GM23338 (cell line): ENCODE measurements around the gene IFT88. TPM values are rescaled to one million over a fixed set of nuclear protein-coding genes. Genes with fewer than 3 reads are reported as not detected.

Experiments used
- ATAC-seq: fragments of 200-7000 bp; cut with Tn5 transposase; 3 replicates; pipeline ENCODE4 v1.9.1; 2020
- DNase-seq: peaks from one replicate; pipeline ENCODE4 v3.0.0-alpha.2; 2015; ENCODE audit warnings: low spot score
- H2AFZ ChIP-seq: fragments of 200-600 bp; sonication (generic); 2 replicates; pipeline ENCODE4 v1.8.0; 2016; ENCODE audit warnings: antibody characterized with exemption, mild to moderate bottlenecking, moderate library complexity
- H3F3A ChIP-seq: fragments of 200-600 bp; sonication (generic); replicated peaks from 2 replicates; pipeline ENCODE4 v1.8.0; 2017; ENCODE audit warnings: antibody characterized with exemption, mixed run types, low read depth
- H3K27ac ChIP-seq: fragments of 200-600 bp; sonication (generic); 2 replicates; pipeline ENCODE4 v1.6.1; 2016; ENCODE audit warnings: low read depth
- H3K27me3 ChIP-seq: fragments of 200-600 bp; sonication (generic); 2 replicates; pipeline ENCODE4 v1.8.0; 2016; ENCODE audit warnings: mild to moderate bottlenecking, mixed run types, moderate library complexity; ENCODE audit not compliant: insufficient read depth
- H3K36me3 ChIP-seq: fragments of 200-600 bp; sonication (generic); 2 replicates; pipeline ENCODE4 v1.8.0; 2016; ENCODE audit warnings: mild to moderate bottlenecking; ENCODE audit not compliant: insufficient read depth
- H3K4me1 ChIP-seq: fragments of 200-600 bp; sonication (generic); 2 replicates; pipeline ENCODE4 v1.8.0; 2016; ENCODE audit warnings: mild to moderate bottlenecking, moderate library complexity; ENCODE audit not compliant: insufficient read depth
- H3K4me2 ChIP-seq: fragments of 200-600 bp; sonication (generic); 2 replicates; pipeline ENCODE4 v1.7.1; 2017; ENCODE audit warnings: mixed run types
- H3K4me3 ChIP-seq: fragments of 200-600 bp; sonication (generic); 2 replicates; pipeline ENCODE4 v1.6.1; 2016; ENCODE audit warnings: mixed run types
- H3K79me2 ChIP-seq: fragments of 200-600 bp; sonication (generic); replicated peaks from 2 replicates; pipeline ENCODE4 v1.8.0; 2017; ENCODE audit warnings: mild to moderate bottlenecking; ENCODE audit not compliant: insufficient read depth
- H3K9me2 ChIP-seq: fragments of 200-600 bp; sonication (generic); 2 replicates; pipeline ENCODE4 v1.8.0; 2017; ENCODE audit not compliant: insufficient read depth
- H4K20me1 ChIP-seq: fragments of 200-600 bp; sonication (generic); replicated peaks from 2 replicates; pipeline ENCODE4 v1.8.0; 2017; ENCODE audit warnings: mild to moderate bottlenecking; ENCODE audit not compliant: insufficient read depth
- H3K27ac Mint-ChIP-seq: 2 replicates; pipeline ENCODE4 v1.8.0; 2020; ENCODE audit warnings: inconsistent platforms, mild to moderate bottlenecking, moderate library complexity, mixed read lengths
- H3K27me3 Mint-ChIP-seq: 3 replicates; pipeline ENCODE4 v1.8.0; 2022; ENCODE audit warnings: low read depth, mild to moderate bottlenecking, moderate library complexity, mixed read lengths, inconsistent platforms; ENCODE audit not compliant: insufficient read depth, poor library complexity
- H3K36me3 Mint-ChIP-seq: 3 replicates; pipeline ENCODE4 v1.8.0; 2021; ENCODE audit warnings: low read depth, mild to moderate bottlenecking, inconsistent platforms, moderate library complexity, mixed read lengths
- H3K4me1 Mint-ChIP-seq: 3 replicates; pipeline ENCODE4 v1.8.0; 2020; ENCODE audit warnings: mild to moderate bottlenecking, inconsistent platforms, mixed read lengths
- H3K4me3 Mint-ChIP-seq: 3 replicates; pipeline ENCODE4 v1.8.0; 2021; ENCODE audit warnings: moderate library complexity, mild to moderate bottlenecking, inconsistent platforms, mixed read lengths
- H3K9me3 Mint-ChIP-seq: 3 replicates; pipeline ENCODE4 v1.8.0; 2020; ENCODE audit warnings: moderate library complexity, mild to moderate bottlenecking, inconsistent platforms, mixed read lengths
- ETS1 ChIP-seq: IDR thresholded peaks from 2 replicates; pipeline ENCODE4 v1.6.1; 2016; ENCODE audit warnings: antibody characterized with exemption
- EZH2 ChIP-seq: fragments of 200-600 bp; sonication (generic); IDR thresholded peaks from one replicate; pipeline ENCODE4 v1.8.0; 2017; ENCODE audit warnings: antibody characterized with exemption, mild to moderate bottlenecking, low read depth; ENCODE audit not compliant: unreplicated experiment
- NANOG ChIP-seq: IDR thresholded peaks from 2 replicates; pipeline ENCODE4 v1.6.1; 2016; ENCODE audit warnings: antibody characterized with exemption, borderline replicate concordance
- POLR2AphosphoS5 ChIP-seq: IDR thresholded peaks from 2 replicates; pipeline ENCODE4 v1.6.1; 2016; ENCODE audit warnings: antibody characterized with exemption, low read depth
- REST ChIP-seq: IDR thresholded peaks from one replicate; pipeline ENCODE4 v1.6.1; 2018; ENCODE audit warnings: antibody characterized with exemption; ENCODE audit not compliant: unreplicated experiment
- STAT1 ChIP-seq: IDR thresholded peaks from one replicate; pipeline ENCODE4 v1.6.1; 2016; ENCODE audit warnings: antibody characterized with exemption; ENCODE audit not compliant: unreplicated experiment
- ZNF462 ChIP-seq: fragments of 250-450 bp; sonication (Bioruptor Pico); IDR thresholded peaks from 2 replicates; pipeline ENCODE4 v1.5.0; 2020; ENCODE audit warnings: mild to moderate bottlenecking, moderate library complexity
- polyA plus RNA-seq: library from polyadenylated mRNA; unstranded; fragments of >200 nt; fragmentation: Nextera tagmentation; extraction: Ambion mirVana; gene quantifications from 2 replicates; pipeline ENCODE4 v1.2.1, GENCODE V29; 2016
- total RNA-seq: library from RNA; depleted of rRNA; stranded (reverse); fragments of >200 nt; shearing (Covaris generic); gene quantifications from 2 replicates; pipeline ENCODE4 v1.2.3, GENCODE V29; 2014

IFT88 gene
- total and polyA plus RNA-seq, 2 experiments from 2014 or later = 8.2 to 8.7 TPM

- no peaks in the 10 kb centered on the region for H4K20me1 ChIP-seq
- Mint-ChIP-seq H3K4me1 (no peaks in the 10 kb centered on the region), H3K4me3 (no peak overlapping the region), H3K9me3 (no peaks in the 10 kb centered on the region; the same call in 2 of the 3 replicates), H3K27ac (no peak overlapping the region), H3K27me3 (no peaks in the 10 kb centered on the region), H3K36me3 (no peaks in the 10 kb centered on the region)
- H3K27me3 ChIP-seq = no peaks in the 10 kb centered on the region
- no peak overlapping the region for H3K4me2 ChIP-seq
- no peaks in the 10 kb centered on the region for H3K4me1 ChIP-seq
- H3F3A ChIP-seq = no peaks in the 10 kb centered on the region
- H3K27ac ChIP-seq = no peak overlapping the region
- no peak for DNase-seq
- no peak overlapping the region for H2AFZ ChIP-seq
- H3K4me3 ChIP-seq = no peak overlapping the region
- no peak for TF ChIP-seq EZH2
- no peak for TF ChIP-seq REST
- TF ChIP-seq NANOG = no peak
- TF ChIP-seq ETS1 = no peak
- TF ChIP-seq POLR2AphosphoS5 = no peak
- H3K79me2 ChIP-seq = no peaks in the 10 kb centered on the region
- no peaks in the 10 kb centered on the region for H3K9me2 ChIP-seq
- H3K36me3 ChIP-seq = no peaks in the 10 kb centered on the region
- no peak for ATAC-seq
These were observed 100.0 kb downstream of the IFT88 start for GRCh38 chr13:20666948-20667347.

GRCh38 chr13:20667857-20668437 lies 101.0 kb downstream of the IFT88 start:
- no peak for ATAC-seq
- H3K4me3 ChIP-seq = no peak overlapping the region
- Mint-ChIP-seq H3K9me3 (no peaks in the 10 kb centered on the region; the same call in 2 of the 3 replicates), H3K36me3 (no peaks in the 10 kb centered on the region), H3K27ac (no peak overlapping the region), H3K4me1 (no peaks in the 10 kb centered on the region), H3K4me3 (no peak overlapping the region), H3K27me3 (no peaks in the 10 kb centered on the region)
- H4K20me1 ChIP-seq = no peaks in the 10 kb centered on the region
- no peak overlapping the region for H2AFZ ChIP-seq
- H3K27ac ChIP-seq = no peak overlapping the region
- H3K79me2 ChIP-seq = no peaks in the 10 kb centered on the region
- no peak for DNase-seq
- H3K4me2 ChIP-seq = no peak overlapping the region
- no peaks in the 10 kb centered on the region for H3K9me2 ChIP-seq
- H3F3A ChIP-seq = no peaks in the 10 kb centered on the region
- H3K4me1 ChIP-seq = no peaks in the 10 kb centered on the region
- H3K36me3 ChIP-seq = no peaks in the 10 kb centered on the region
- no peaks in the 10 kb centered on the region for H3K27me3 ChIP-seq
- TF ChIP-seq ETS1 (no peak), ZNF462 (CRISPR knock-in tag) (no peak), STAT1 (no peak)
